SK-N-SH (cell line): ENCODE data around the gene EXOC5. TPM values are rescaled to one million over a fixed set of nuclear protein-coding genes. Genes with fewer than 3 reads are reported as not detected.

Source experiments
- CTCF ChIA-PET: fragments of 300-600, 350-600 bp; formaldehyde crosslinking; extraction: SDS; loops from one replicate; lab custom pipeline; 2021; lab: Yijun Ruan, JAX
- POLR2A ChIA-PET: fragments of 350-600 bp; sonication (Branson Sonifier 250); formaldehyde crosslinking; extraction: SDS; loops from one replicate; lab custom pipeline; 2020; ENCODE audit warnings: antibody characterized with exemption, inconsistent platforms; lab: Yijun Ruan, JAX
- DNase-seq: peaks from one replicate; pipeline ENCODE4 v3.0.0; 2012
- H2AFZ ChIP-seq: fragments of 200-600 bp; sonication (generic); 2 replicates; pipeline ENCODE4 v1.8.1; 2016; ENCODE audit warnings: antibody characterized with exemption, mild to moderate bottlenecking, low read depth
- H3F3A ChIP-seq: fragments of 200-600 bp; sonication (generic); replicated peaks from 2 replicates; pipeline ENCODE3; 2016; ENCODE audit warnings: antibody characterized with exemption, mild to moderate bottlenecking; ENCODE audit not compliant: insufficient read depth
- H3K27ac ChIP-seq, 2 experiments: fragments of 200-500 bp in 1 of 2; fragments of 200-600 bp in 1 of 2; sonication (Bioruptor generic) in 1 of 2; sonication (generic), shearing (Covaris generic) in 1 of 2; 2 replicates each; pipeline versions ENCODE4 v1.5.1 to v1.6.1; 2014 to 2016; ENCODE audit warnings: low read depth in 2 of 2, inconsistent platforms in 1 of 2, low read length in 1 of 2, mild to moderate bottlenecking in 1 of 2, mixed read lengths in 1 of 2
- H3K27me3 ChIP-seq: fragments of 200-600 bp; sonication (generic), shearing (Covaris generic); 2 replicates; pipeline ENCODE4 v1.6.1; 2016; ENCODE audit warnings: mixed run types; ENCODE audit not compliant: insufficient read depth
- H3K36me3 ChIP-seq, 2 experiments: fragments of 200-500 bp in 1 of 2; fragments of 200-600 bp in 1 of 2; sonication (Bioruptor generic) in 1 of 2; sonication (generic) in 1 of 2; replicated peaks in 1 of 2; 2 replicates each; pipeline versions ENCODE3 to v1.5.1; 2014 to 2016; ENCODE audit warnings: low read length in 1 of 2, mild to moderate bottlenecking in 1 of 2; ENCODE audit not compliant: insufficient read depth in 2 of 2, control insufficient read depth in 1 of 2
- H3K4me1 ChIP-seq, 2 experiments: fragments of 200-500 bp in 1 of 2; fragments of 200-600 bp in 1 of 2; sonication (Bioruptor generic) in 1 of 2; sonication (generic), shearing (Covaris generic) in 1 of 2; 2 replicates each; pipeline versions ENCODE4 v1.5.1 to v1.6.1; 2014 to 2016; ENCODE audit warnings: low read depth in 1 of 2, low read length in 1 of 2, mixed run types in 1 of 2; ENCODE audit not compliant: insufficient read depth in 2 of 2, control insufficient read depth in 1 of 2
- H3K4me2 ChIP-seq: fragments of 200-600 bp; sonication (generic), shearing (Covaris generic); 2 replicates; pipeline ENCODE4 v1.6.1; 2017; ENCODE audit warnings: mixed run types
- H3K4me3 ChIP-seq, 2 experiments: fragments of 200-500 bp in 1 of 2; fragments of 200-600 bp in 1 of 2; sonication (Bioruptor generic) in 1 of 2; sonication (generic), shearing (Covaris generic) in 1 of 2; 2 replicates each; pipeline versions ENCODE4 v1.5.1 to v1.8.1; 2014 to 2016; ENCODE audit warnings: low read depth in 2 of 2, inconsistent platforms in 1 of 2, low read length in 1 of 2, mild to moderate bottlenecking in 1 of 2, mixed read lengths in 1 of 2, moderate library complexity in 1 of 2
- H3K79me2 ChIP-seq: fragments of 200-600 bp; sonication (generic); 2 replicates; pipeline ENCODE4 v1.8.1; 2017; ENCODE audit warnings: mild to moderate bottlenecking; ENCODE audit not compliant: insufficient read depth
- H3K9ac ChIP-seq: fragments of 200-600 bp; sonication (generic); 2 replicates; pipeline ENCODE4 v1.6.1; 2017; ENCODE audit warnings: mixed run types
- H3K9me2 ChIP-seq: fragments of 200-600 bp; sonication (generic); 2 replicates; pipeline ENCODE4 v1.6.1; 2017; ENCODE audit warnings: mixed run types
- H3K9me3 ChIP-seq: fragments of 200-600 bp; sonication (generic); 2 replicates; pipeline ENCODE4 v1.6.1; 2017; ENCODE audit warnings: mixed run types, mild to moderate bottlenecking, moderate library complexity
- H4K20me1 ChIP-seq: fragments of 200-600 bp; sonication (generic); 2 replicates; pipeline ENCODE4 v1.6.1; 2017; ENCODE audit warnings: mild to moderate bottlenecking, mixed run types; ENCODE audit not compliant: insufficient read depth
- CTCF ChIP-seq: fragments of 200-600 bp; sonication (generic); IDR thresholded peaks from 2 replicates; pipeline ENCODE4 v1.6.1; 2017; ENCODE audit warnings: antibody characterized with exemption, mild to moderate bottlenecking, moderate library complexity
- NFIC ChIP-seq: IDR thresholded peaks from 2 replicates; pipeline ENCODE4 v1.4.0; 2012; ENCODE audit warnings: borderline replicate concordance
- RAD21 ChIP-seq: IDR thresholded peaks from 2 replicates; pipeline ENCODE4 v1.6.1; 2012; ENCODE audit warnings: mild to moderate bottlenecking, low read length
- REST ChIP-seq: IDR thresholded peaks from 2 replicates; pipeline ENCODE4 v1.6.1; 2012; ENCODE audit warnings: mild to moderate bottlenecking, low read depth, low read length, moderate library complexity
- RFX5 ChIP-seq: IDR thresholded peaks from 2 replicates; pipeline ENCODE4 v1.6.1; 2012; ENCODE audit warnings: mild to moderate bottlenecking, improper control_type of control experiment, low read length
- SMC3 ChIP-seq: IDR thresholded peaks from 2 replicates; pipeline ENCODE4 v1.6.1; 2012; ENCODE audit warnings: low read depth, low read length, improper control_type of control experiment
- TCF12 ChIP-seq: IDR thresholded peaks from 2 replicates; pipeline ENCODE4 v1.4.0; 2012
- TEAD4 ChIP-seq: IDR thresholded peaks from 2 replicates; pipeline ENCODE4 v1.4.0; 2012; ENCODE audit warnings: mild to moderate bottlenecking, borderline replicate concordance; ENCODE audit not compliant: insufficient read depth
- WGBS: methylation state at CpG from one replicate; pipeline ENCODE4 v1.1.6; 2017; ENCODE audit warnings: low lambda C conversion rate; 5-methylcytosine and 5-hydroxymethylcytosine counted together
- polyA plus RNA-seq, 3 experiments: library from polyadenylated mRNA; depleted of rRNA; stranded (reverse); fragments of >200 nt; gene quantifications; 2 replicates each; pipeline ENCODE4 v1.2.3, GENCODE V29; 2012

Gene EXOC5
- polyA plus RNA-seq, 1 of the 3 experiments (the other 2 are of a cell fraction): 10.5 TPM

- CTCF ChIA-PET: interaction anchor here (1.1 kb wide), 1 partner anchor 11 kb away, joined by 3 read pairs; no protein-coding TSS in a partner anchor
- Histone ChIP-seq H3K9me2 (no peaks in the 10 kb centered on the region; the same call in 1 of the 2 replicates), H3K27ac (no peak overlapping the region), H3K9me3 (peaks cover 4% of the 10 kb centered on the region; the same call in 1 of the 2 replicates), H3F3A (peaks cover 10% of the 10 kb centered on the region), H3K4me3 (no peak overlapping the region), H2AFZ (no peak overlapping the region), H4K20me1 (no peaks in the 10 kb centered on the region), H3K36me3 (peaks cover 6 to 11% of the 10 kb centered on the region in 2 experiments), H3K4me2 (no peak overlapping the region), H3K79me2 (no peaks in the 10 kb centered on the region), H3K4me1 (no peaks in the 10 kb centered on the region), H3K27me3 (no peaks in the 10 kb centered on the region), H3K9ac (no peak overlapping the region)
- no peak for DNase-seq
- 84% methylated on average over 6 of the region's 6 CpGs for whole genome bisulfite sequencing
- POLR2A ChIA-PET: no interaction called here
- no peak for TF ChIP-seq RFX5
- no peak for TF ChIP-seq SMC3
- no peak for TF ChIP-seq TEAD4
Observed at GRCh38 chr14:57199921-57200320, 68.8 kb downstream of the EXOC5 start.

GRCh38 chr14:57189070-57189469, 79.6 kb downstream of the EXOC5 start:
- H3K27me3 ChIP-seq: peaks cover 29% of the 10 kb centered on the region; the same call in 1 of the 2 replicates
- WGBS: 14% methylated on average over 7 of the region's 7 CpGs
- CTCF ChIA-PET: interaction anchor here (0.7 to 8.3 kb wide), 8 partner anchors 10 to 698 kb away, joined by 3 to 74 read pairs (median 3); no protein-coding TSS in a partner anchor
- no peak overlapping the region for H3K27ac ChIP-seq
- no peak overlapping the region for H3K4me2 ChIP-seq
- TF ChIP-seq NFIC (no peak), TCF12 (no peak), REST (no peak), RFX5 (no peak), RAD21 (peak; percentile 75), CTCF (peak; percentile 49), SMC3 (peak; percentile 45; the same call in 1 of the 2 replicates)
- no peaks in the 10 kb centered on the region for H3K4me1 ChIP-seq
- H3K9ac ChIP-seq: no peak overlapping the region
- no peak overlapping the region for H2AFZ ChIP-seq
- no peaks in the 10 kb centered on the region for H3F3A ChIP-seq
- no peaks in the 10 kb centered on the region for H4K20me1 ChIP-seq
- H3K9me3 ChIP-seq: no peaks in the 10 kb centered on the region
- H3K36me3 ChIP-seq: no peaks in the 10 kb centered on the region
- POLR2A ChIA-PET: no interaction called here
- no peaks in the 10 kb centered on the region for H3K79me2 ChIP-seq
- peak; percentile 48 for DNase-seq
- H3K4me3 ChIP-seq: no peak overlapping the region
- H3K9me2 ChIP-seq: no peaks in the 10 kb centered on the region
